GM13977 (cell line): ENCODE data around the gene EFCAB8.
A peak's percentile ranks its signal among the peaks of the same experiment; 100 is the strongest.
"Not testable (repeated sequence)": the region's sequence is repeated elsewhere in the genome, so short reads cannot be mapped to it uniquely, and the experiment has no call there.

Experiments used
- DNase-seq: peaks from one replicate; pipeline ENCODE4 v3.0.0; 2012; ENCODE audit warnings: low spot score
- in situ Hi-C: fragments of 300-500 bp; cut with MboI; formaldehyde crosslinking; loops from one replicate; pipeline ENCODE4 v1.12.0; 2022; ENCODE audit warnings: low sequenced_read_pairs, low pct_unique_long_range_greater_than_20kb, mixed read lengths, inconsistent platforms; ENCODE audit not compliant: unreplicated experiment
- TF ChIP-seq, protein P1 (sequence below): IDR thresholded peaks from 2 replicates; pipeline ENCODE4 v1.5.1; 2012; ENCODE audit warnings: mild to moderate bottlenecking, control low read depth; ENCODE audit not compliant: insufficient read depth; ENCODE audit errors: extremely low read depth, missing control alignments

Gene EFCAB8

DNA sequence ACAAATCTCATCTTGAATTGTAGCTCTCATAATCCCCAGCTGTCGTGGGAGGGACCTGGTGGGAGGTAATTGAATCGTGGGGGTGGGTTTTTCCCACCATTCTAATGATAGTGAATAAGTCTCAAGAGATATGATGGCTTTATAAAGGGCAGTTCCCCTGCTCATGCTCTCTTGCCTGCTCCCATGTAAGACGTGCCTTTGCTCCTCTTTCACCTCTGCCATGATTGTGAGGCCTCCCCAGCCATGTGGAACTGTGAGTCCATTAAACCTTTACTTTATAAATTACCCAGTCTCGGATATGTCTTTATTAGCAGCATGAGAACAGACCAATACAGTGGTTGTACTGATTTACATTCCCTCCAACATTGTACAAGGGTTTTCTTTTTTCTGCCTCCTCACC is 75.9 kb downstream of the EFCAB8 start:
- TF ChIP-seq, protein P1, sequence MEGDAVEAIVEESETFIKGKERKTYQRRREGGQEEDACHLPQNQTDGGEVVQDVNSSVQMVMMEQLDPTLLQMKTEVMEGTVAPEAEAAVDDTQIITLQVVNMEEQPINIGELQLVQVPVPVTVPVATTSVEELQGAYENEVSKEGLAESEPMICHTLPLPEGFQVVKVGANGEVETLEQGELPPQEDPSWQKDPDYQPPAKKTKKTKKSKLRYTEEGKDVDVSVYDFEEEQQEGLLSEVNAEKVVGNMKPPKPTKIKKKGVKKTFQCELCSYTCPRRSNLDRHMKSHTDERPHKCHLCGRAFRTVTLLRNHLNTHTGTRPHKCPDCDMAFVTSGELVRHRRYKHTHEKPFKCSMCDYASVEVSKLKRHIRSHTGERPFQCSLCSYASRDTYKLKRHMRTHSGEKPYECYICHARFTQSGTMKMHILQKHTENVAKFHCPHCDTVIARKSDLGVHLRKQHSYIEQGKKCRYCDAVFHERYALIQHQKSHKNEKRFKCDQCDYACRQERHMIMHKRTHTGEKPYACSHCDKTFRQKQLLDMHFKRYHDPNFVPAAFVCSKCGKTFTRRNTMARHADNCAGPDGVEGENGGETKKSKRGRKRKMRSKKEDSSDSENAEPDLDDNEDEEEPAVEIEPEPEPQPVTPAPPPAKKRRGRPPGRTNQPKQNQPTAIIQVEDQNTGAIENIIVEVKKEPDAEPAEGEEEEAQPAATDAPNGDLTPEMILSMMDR, result no peak
- DNase-seq, result no peak
- in situ Hi-C loops, result no loop called here

DNA sequence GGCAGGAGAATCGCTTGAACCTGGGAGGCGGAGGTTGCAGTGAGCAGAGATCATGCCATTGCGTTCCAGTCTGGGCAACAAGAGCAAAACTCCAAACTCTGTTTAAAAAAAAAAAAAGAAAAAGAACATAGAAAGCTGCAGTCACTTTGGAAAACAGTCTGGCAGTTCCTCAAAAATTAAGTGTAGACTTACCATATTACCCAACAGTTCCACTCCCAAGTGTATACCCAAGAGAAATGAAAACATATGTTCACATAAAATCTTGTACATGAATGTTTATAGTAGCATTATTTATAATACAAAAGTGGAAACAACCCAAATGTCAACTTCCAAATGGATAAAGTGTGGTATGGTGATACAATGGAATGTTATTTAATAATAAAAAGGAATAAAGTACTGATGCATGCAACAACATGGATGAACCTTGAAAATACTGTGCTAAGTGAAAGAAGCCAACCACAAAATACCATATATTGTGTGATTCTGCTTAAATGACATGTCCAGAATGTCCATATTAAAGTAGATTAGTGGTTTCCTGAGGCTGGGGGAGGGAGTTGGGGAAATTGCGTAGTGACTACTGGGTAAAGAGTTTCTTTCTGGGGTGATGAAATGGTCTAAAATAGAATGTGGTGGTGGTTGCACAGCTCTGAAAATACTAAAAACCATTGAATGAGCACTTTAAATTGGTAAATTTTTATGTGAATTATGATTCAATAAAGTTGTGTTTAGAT is 82.6 kb downstream of the EFCAB8 start:
- TF ChIP-seq, protein P1, result no peak
- DNase-seq, result no peak
- in situ Hi-C loops, result no loop called here

DNA sequence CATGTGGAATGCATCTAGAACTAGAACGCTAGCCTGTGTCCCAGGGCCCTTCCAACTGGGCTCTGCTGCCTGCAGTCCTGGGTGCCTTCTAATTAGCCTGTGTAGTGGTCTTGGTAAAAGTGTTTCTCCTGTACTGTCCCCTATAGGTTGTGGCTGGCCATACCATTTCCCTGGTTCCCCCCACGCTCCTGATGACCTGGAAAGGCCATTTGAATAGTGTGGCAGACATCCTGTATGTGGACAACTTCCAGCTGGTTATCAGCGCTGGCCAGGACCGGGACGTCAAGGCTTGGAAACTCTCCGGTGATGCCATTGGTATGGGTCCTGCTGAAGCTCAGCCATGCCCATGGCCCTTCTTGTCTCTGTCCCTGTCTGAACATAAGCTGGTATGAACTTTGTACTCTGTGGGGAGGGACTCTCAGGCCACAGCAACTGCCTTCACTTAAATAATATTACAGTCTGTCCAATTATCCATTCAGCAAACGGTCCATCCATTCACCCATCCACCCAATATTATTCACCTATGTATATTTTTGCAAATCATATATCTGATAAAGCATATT is 84.8 kb downstream of the EFCAB8 start:
- DNase-seq, result no peak
- TF ChIP-seq, protein P1, result no peak
- in situ Hi-C loops, result no loop called here

DNA sequence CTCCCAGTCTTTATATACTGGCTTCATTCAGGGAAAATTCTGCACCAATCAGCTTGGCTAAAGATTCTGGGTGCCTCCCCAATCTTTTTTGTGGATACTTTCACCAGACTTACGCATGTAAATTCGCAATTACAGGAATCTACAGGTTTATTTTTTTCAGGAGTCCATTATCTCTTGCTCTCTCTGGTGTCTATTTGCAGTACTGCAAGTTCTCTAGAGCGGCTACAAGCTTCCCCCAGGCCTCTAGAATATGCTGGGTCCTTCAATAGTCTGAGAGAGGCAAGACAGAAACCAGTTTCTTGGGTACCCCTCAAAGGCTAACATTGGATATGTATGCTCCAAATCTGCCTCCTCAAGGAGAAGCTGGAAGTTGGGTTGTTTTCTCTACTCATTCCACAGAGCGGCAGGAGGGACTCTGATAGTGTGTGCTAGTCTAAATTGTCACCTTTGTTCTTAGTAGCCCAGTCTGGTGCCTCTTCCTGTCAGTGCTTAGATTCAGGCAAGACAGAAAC is 87.0 kb downstream of the EFCAB8 start:
- TF ChIP-seq, protein P1, result peak; percentile 39
- no peak for DNase-seq
- in situ Hi-C loops, result no loop called here

DNA sequence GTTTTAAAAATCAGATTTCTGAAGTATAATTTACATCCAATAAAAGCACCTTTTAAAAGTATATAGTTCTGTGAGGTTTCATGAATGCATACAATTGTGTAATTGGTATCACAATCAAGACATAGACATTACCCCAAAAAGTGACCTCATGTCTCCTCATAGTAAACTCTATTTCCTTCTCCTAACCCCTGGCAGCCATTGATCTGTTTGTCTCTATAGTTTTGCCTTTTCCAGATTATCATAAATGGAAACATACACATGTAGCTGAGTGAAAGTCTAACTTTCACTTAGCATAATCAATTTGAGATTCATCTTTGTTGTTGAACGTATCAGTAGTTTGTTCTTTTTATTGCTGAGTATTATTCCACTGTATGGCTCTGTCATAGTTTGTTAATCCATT is 87.9 kb downstream of the EFCAB8 start:
- in situ Hi-C loops, result no loop called here
- no peak for DNase-seq
- TF ChIP-seq, protein P1, result no peak

DNA sequence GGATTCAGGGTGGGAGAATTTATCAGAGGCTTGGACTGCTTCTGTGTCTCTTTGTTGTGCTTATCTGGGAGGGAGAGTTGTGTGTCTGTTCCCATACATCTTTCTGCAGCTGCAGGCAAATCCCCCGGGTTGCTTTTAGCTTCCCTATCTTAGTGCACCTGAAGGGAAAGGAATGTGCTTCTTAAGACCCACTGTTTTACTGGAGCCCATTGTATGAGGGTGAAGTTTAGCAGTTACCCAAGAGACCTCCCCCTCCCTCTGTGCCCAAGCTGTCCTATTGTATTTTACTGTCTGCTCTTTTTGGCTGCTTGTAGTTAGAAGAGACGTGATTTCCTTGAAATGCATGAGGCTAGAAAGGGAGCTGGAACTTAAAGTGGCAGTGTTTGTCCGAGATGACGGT is 91.8 kb downstream of the EFCAB8 start:
- in situ Hi-C loops, result loop anchor here (10.0 kb wide), 1 partner anchor 64 kb away; no protein-coding TSS in a partner anchor
- not testable (repeated sequence) for DNase-seq

DNA sequence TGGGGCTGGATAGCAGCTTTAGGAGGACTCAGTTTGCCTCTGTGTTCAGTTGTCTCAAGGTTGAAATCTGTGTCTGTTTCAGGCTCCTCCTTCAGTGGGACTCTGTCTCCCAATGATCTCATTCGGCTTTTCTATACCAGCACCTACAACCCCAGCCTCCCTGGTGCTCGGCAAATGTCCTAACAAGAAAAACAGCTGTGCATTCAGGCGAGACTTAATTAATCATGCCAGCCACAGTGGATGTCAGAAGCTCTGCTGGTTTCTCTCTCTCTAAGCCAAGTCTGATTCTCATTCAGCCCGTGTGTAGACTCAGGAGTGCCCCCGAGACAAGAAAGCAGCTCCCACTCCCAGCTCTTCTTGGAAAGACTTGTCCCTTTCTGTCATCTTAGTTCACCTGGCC is 98.7 kb downstream of the EFCAB8 start:
- DNase-seq, result no peak
- TF ChIP-seq, protein P1, result no peak
- in situ Hi-C loops, result loop anchor here (10.0 kb wide), 1 partner anchor 57 kb away; no protein-coding TSS in a partner anchor
